Activated CD4-positive, alpha-beta T cell treated with anti-CD3 and anti-CD28 coated beads for 1 hour (primary cell): Measurements from ENCODE around the gene CDK17.
"Not testable (repeated sequence)": the region's sequence is repeated elsewhere in the genome, so short reads cannot be mapped to it uniquely, and the experiment has no call there.

Experiments used
- DNase-seq: peaks from one replicate; pipeline ENCODE4 v3.0.0-alpha.2; 2020

The CDK17 gene

DNA sequence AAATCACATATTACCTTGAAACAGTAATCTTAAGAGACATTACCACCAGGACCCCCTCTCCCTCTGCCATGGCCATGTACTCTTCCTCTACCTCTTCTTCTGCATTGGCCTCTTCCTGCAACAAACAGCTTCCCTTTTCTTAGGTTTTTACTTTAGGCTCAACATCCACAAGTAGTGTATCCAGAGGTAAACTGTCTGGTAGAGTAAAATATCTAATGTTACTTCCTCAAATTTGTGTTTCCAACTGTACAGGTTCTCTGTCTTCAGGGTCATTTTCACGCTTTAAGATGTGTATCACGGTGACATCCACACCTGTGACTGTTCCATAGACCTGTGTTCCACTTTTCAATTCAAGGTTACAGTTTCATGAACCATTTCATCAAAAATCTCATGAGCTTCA, 13.4 kb downstream of the CDK17 start:
- DNase-seq = no peak

DNA sequence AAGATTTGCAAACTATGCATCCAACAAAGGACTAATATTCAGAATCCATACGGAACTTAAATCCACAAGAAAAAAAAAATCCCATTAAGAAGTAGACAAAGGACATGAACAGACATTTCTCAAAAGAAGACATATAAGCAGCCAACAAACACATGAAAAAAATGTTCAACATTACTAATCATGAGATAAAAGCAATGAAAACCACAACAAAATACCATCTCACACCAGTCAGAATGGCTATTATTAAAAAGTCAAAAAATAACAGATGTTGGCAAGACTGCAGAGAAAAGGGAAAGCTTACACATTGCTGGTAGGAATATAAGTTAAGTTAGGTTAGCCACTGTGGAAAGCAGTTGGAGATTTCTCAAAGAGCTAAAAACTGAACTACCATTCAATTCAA, 16.2 kb downstream of the CDK17 start:
- no peak for DNase-seq

DNA sequence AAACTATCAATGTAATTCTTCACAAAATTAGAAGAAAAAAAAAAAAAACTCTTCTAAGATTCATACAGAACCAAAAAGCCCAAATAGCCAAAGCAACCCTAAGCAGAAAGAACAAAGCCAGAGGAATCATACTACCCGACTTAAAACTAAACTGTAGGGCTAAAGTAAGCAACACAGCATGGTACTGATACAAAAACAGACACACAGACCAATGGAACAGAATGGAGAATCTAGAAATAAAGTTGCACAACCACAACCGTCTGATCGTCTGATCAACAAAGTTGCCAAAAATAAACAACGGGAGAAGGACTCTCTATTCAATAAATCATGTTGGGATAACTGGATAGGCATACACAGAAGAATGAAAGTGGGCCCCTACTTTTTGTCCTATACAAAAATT, 16.9 kb downstream of the CDK17 start:
- DNase-seq = no peak

- DNase-seq = not testable (repeated sequence)
Measured at GRCh38 chr12:96379743-96380142, 20.5 kb downstream of the CDK17 start.

DNA sequence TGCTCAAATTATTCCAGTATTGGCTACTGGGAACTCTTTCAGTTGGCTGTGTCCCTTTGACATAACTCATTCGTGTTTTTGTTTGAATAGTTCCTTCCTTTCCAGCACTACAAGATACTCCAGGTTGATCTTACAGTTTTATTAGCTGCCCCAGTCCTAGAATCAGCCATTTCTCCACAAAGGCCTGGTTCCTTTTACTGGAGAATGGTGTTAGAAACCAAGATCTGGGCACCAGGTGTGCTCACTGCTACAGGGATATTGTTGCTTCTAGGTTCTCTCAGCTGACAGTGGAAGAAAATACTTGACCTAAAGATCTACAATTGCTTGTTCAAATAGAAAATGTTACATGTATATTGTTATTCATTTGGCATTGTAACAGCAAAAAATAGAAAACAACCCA, 21.9 kb downstream of the CDK17 start:
- no peak for DNase-seq

DNA sequence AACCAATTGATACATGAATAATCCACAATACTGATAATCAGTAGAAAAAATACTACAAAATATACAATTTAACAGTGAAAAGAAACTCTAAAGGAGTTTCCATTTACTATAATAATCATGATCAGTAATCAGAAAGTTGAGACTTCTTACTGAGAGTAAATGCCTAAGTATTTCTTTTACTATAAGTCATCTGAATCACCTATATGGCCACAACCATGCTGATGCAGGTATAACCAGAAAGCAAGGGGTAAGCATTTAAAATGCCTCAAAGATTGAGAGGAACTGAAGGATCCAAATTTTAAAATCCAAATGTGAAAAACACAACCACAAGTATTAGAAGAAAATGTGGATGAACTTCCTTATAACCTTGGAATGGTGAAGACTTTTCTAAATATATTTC, 23.4 kb downstream of the CDK17 start:
- no peak for DNase-seq

GRCh38 chr12:96375841-96376604, 24.2 kb downstream of the CDK17 start:
- no peak for DNase-seq

DNA sequence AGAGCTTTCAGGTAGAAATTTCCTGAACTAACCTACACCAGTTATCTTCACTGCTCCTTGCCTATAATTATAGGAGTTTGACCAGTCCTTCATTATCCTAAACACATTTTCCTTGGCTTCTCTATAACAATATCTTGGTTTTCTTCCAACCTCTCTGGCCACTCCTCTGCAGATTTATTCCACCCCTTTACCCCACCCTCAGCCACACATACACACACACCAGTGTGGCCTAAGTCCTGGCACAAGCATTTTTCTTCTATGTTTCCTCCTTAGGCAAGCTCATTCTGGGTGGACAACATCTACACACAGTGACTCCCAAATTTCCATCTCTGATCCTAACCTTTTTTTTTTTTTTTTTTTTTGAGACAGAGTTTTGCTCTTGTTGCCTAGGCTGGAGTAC, 25.1 kb downstream of the CDK17 start:
- no peak for DNase-seq

DNA sequence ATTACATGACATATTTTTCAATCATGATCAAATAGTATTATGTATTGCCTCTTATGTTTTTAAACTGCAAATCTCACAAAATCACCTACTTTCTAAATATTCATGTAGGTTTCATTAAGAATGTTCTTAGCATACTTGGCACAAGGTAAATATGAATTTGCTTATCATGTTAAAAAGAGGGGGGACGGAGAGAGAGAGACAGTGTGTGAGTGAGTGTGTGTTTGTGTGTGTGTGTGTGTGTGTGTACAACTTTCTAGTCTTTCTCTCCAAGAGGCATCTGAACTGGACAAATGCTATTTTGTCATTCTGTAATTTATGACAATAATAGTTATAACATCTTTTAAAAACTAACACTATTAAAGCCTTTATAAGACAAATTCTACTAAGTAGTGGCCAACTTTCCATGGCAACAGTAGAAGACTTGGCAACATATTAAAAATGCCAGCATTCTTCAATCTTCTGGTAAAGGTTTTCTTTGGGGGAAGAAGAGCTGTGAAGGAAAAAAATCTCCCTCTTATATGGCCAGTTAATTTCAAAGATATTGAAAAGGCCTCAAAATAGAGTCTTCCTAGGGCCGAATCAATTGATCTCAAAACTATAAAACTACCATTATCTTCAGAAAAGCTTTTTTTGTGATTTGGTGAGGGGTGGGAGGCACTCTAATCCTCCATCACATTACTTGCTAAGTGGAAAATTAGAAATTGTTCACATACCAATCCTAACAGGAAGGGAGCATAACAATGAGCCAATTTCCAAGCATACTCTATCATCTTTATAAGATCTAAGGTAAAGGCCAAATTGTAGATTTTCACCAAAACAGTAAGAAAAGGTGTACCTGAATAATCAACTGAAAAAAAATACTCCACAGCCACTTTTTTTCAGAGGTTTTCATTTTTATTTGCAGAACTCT, 28.2 kb downstream of the CDK17 start:
- DNase-seq = no peak

GRCh38 chr12:96371138-96371789, 29.0 kb downstream of the CDK17 start:
- no peak for DNase-seq

GRCh38 chr12:96368687-96369086, 31.6 kb downstream of the CDK17 start:
- no peak for DNase-seq

GRCh38 chr12:96368233-96368632, 32.0 kb downstream of the CDK17 start:
- no peak for DNase-seq

- no peak for DNase-seq
Measured at GRCh38 chr12:96366381-96366654, 33.9 kb downstream of the CDK17 start.

DNA sequence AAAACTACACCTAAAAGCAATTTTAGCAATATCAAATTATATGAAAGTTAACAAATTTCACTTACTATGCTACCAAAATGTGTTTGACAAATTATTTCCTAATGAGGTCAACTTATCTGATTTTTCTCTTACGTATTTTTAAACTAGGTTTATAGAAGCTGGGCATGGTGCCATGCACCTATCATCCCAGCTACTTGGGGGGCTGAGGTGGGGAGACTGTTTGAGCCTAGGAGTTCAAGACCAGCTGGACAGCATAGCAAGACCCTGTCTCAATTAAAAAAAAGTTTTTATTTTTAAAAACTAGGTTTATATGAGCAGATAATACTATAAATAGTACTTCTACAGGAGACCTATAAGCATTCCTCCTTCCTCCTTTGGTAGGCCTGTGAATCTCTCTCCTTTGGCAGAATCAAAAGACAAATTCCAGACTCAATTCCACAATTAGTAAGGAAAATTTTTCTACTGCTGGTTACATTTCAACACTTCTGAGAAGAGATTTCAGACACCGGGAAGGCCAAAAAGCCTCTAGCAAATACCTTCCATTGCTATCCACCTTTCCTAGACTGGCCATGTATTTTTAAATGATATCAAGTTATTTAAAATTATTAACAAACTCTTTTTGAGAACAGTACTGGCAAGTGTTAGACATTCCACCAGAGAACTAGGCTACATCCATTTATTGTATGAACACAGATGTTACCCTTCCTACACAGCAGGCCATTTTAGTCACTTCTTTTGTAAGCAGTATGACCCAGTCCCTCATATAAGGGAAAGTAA, 34.4 kb downstream of the CDK17 start:
- DNase-seq = no peak

DNA sequence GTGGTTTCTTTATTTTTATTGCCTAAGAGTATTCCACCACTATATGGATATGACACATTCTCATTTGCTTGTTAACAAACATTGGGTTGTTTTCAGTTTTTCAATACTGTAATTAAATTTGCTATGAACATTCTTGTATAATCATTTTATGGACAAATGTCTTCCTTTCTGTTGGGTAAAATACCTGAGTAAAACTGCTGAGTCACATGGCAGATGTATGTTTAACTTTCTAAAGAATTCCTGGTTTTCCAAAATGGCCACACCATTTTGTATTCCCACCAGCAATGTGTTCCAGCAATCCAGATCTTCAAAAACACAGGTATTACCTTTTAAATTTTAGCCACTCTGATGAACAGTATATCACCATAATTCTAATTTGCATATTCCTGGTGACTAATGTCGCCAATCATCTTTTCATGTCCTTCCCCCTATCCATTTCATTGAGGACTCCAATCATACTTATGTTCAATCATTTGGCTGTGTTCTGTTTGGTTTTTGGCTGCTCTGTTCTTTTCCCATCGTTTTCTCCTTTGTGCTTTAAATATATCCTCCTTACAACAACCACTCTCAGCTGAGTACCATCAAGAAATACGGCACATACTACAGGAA, 36.0 kb downstream of the CDK17 start:
- no peak for DNase-seq

GRCh38 chr12:96361074-96361473, 39.2 kb downstream of the CDK17 start:
- DNase-seq = no peak

DNA sequence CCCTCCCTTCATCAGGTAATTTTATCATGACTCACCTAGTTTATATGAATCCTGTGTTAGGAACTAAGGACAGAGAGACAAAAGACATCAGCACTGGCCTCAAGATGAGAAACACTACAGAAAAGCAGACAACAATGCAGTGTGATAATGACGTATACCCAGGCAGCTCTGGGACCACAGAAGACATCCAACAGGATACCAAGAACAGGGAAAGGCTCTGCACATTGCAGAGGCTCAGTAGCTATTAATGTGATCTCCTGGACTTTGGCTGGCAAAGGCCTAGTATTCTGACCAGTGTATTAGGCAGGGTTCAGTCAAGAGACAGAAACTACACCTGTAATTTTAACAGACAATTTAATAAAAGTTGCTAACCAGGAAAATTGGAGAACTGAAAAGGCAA, 39.7 kb downstream of the CDK17 start:
- DNase-seq = no peak

DNA sequence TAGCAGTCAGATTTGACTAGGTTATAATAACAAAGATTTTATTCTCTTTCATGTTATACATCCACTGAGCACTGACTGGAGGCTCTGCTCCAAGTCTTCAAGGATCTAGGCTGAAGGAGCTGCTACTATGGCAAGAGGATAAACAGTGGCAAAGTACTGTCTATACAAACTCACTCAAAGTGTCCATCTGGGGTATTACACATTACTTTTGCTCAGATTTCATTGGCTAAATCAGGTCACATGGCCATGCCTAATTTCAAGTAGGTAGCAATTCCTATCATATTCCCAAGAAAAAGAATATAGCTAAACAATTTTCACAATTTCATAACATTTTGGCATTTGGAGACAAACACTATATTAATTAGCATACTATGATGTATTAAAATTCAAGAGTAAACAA, 40.9 kb downstream of the CDK17 start:
- no peak for DNase-seq

DNA sequence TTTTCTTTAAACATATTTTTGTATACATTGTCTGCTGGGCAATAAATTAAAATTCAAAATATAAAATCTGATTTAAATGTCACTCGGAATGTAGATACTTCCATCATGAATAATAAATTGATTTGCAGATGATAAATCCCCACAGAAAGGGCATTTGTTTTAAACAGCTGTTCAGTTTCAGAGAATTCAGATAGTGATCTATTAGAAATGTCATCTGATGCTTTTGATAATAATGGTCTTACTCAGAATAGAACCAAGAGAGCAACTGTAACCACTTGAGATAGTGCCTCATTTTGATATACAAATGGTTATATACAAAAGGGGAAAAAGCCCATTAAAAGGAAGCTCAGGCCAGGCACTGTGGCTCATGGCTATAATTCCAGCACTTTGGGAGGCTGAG, 43.4 kb downstream of the CDK17 start:
- DNase-seq = no peak

- no peak for DNase-seq
Measured at GRCh38 chr12:96354844-96355534, 45.2 kb downstream of the CDK17 start.

- DNase-seq = no peak
Measured at GRCh38 chr12:96354326-96354725, 45.9 kb downstream of the CDK17 start.
